Ovary (tissue), 9 donors: ENCODE data around the gene TMEM143. TPM values are rescaled to one million over a fixed set of nuclear protein-coding genes. Genes with fewer than 3 reads are reported as not detected.

ENCODE experiments used
- DNase-seq, 5 donors: peaks; one replicate each; pipeline ENCODE4 v3.0.0-alpha.2; 2019 to 2020
- H3K27ac ChIP-seq, 2 donors: fragments of 200-600 bp; one replicate each; pipeline versions ENCODE4 v1.5.1 to v1.8.0; 2019 to 2022
- H3K27me3 ChIP-seq: fragments of 200-600 bp; one replicate; pipeline ENCODE4 v1.8.0; 2022
- H3K36me3 ChIP-seq: fragments of 200-600 bp; sonication (generic); one replicate; pipeline ENCODE4 v1.5.1; 2019
- H3K4me1 ChIP-seq: one replicate; pipeline ENCODE4 v1.8.1; 2013; ENCODE audit warnings: mild to moderate bottlenecking, moderate library complexity; ENCODE audit not compliant: insufficient read depth
- H3K4me3 ChIP-seq: fragments of 200-600 bp; sonication (generic); one replicate; pipeline ENCODE4 v1.5.1; 2017
- H3K9me3 ChIP-seq, 2 donors: fragments of 200-600 bp in 1 of 2; sonication (generic) in 1 of 2; one replicate each; pipeline versions ENCODE4 v1.5.1 to v1.8.1; 2013 to 2019; ENCODE audit warnings: mild to moderate bottlenecking in 1 of 2, moderate library complexity in 1 of 2
- EP300 ChIP-seq: sonication (generic); formaldehyde crosslinking; IDR thresholded peaks from one replicate; pipeline ENCODE4 v1.6.1; 2017; ENCODE audit warnings: antibody characterized with exemption
- POLR2A ChIP-seq: fragments of 450-650 bp; IDR thresholded peaks from one replicate; pipeline ENCODE4 v1.6.1; 2017; ENCODE audit warnings: antibody characterized with exemption, mild to moderate bottlenecking, moderate library complexity
- WGBS, 3 donors: extraction: QIAGEN DNeasy Blood & Tissue Kit in 1 of 3; methylation state at CpG; one replicate each; pipeline versions ENCODE4 v1.1.5 to v1.1.7; 2013 to 2017; 5-methylcytosine and 5-hydroxymethylcytosine counted together
- intact Hi-C, 4 donors: fragments of 100-400 bp; cut with DNase I; formaldehyde crosslinking; loops; one replicate each; pipeline versions ENCODE4 v1.11.0 to v1.15.1; 2022 to 2023
- polyA plus RNA-seq, 2 donors: library from polyadenylated mRNA; stranded (reverse); fragments of 200-250 nt in 1 of 2; fragments of 350-450 nt in 1 of 2; fragmentation: Illumina TruSeq in 1 of 2; extraction: RNeasy Lipid Tissue Mini Kit (QIAGEN cat#74804) in 1 of 2; gene quantifications; one replicate each; pipeline ENCODE4 v1.2.3, GENCODE V29; 2013 to 2014
- total RNA-seq, 7 donors: library from RNA; depleted of rRNA in 2 of 7; stranded (reverse); fragments of >200 nt in 2 of 7; fragmentation: NEBNext Ultra II Directional in 3 of 7; extraction: Animal tissue kit (Norgen Biotek cat#: 25700) in 3 of 7; gene quantifications; one replicate each; pipeline versions ENCODE4 v1.1.0 to v1.2.4, GENCODE V29; 2016 to 2023
- TF ChIP-seq, protein P1 (sequence below), 3 donors: fragments of 450-650 bp in 2 of 3; fragments of 200-600 bp in 1 of 3; IDR thresholded peaks; one replicate each; pipeline versions ENCODE4 v1.5.1 to v1.8.0; 2016 to 2022; ENCODE audit warnings: antibody characterized with exemption in 3 of 3, mild to moderate bottlenecking in 1 of 3
- donor health status: DM: no; HTN: no; CAD: no; lungs with moderate emphysema.
- donor health status: DM: no; HTN: no; CAD: no.
- donor health status: Bipolar disorder and iron deficiency.
- donor health status: DM: yes; HTN: yes; CAD: no.
- donor health status: DM: no; HTN: no; CAD: no.
- donor health status: DM: yes; HTN: yes; CAD: no.

The TMEM143 gene
- total and polyA plus RNA-seq, 9 donors, result 3.3 to 9.7 (median 6.9) TPM

DNA sequence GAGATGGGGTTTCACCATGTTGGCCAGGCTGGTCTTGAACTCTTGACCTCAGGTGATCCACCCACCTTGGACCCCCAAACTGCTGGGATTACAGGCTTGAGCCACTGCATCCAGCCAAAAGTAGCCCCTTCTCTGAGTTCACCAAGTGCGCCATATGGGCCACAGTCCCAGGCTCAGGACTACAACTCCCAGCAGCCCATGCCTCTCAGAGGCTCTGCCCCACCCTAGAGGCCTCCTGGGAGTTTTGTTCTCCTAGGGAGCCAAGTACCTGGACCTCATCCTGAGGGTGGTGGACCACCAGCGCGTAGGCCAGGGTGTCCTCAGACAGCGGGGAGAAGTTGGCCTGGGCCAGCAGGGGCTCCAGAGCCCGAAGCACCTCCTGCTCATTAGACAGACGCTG, 18.8 kb downstream of the TMEM143 start:
- intact Hi-C loops, result loop anchor here in 1 of 4 donors (10.0 kb wide), 1 partner anchor 60 kb away; no protein-coding TSS in a partner anchor
- Histone ChIP-seq H3K9me3 (no peaks in the 10 kb centered on the region), H3K4me1 (peaks cover 2% of the 10 kb centered on the region), H3K36me3 (no peaks in the 10 kb centered on the region), H3K27ac (no peak overlapping the region), H3K4me3 (no peak overlapping the region), H3K27me3 (no peaks in the 10 kb centered on the region)
- TF ChIP-seq POLR2A, result no peak
- TF ChIP-seq EP300, result no peak
- TF ChIP-seq, protein P1, sequence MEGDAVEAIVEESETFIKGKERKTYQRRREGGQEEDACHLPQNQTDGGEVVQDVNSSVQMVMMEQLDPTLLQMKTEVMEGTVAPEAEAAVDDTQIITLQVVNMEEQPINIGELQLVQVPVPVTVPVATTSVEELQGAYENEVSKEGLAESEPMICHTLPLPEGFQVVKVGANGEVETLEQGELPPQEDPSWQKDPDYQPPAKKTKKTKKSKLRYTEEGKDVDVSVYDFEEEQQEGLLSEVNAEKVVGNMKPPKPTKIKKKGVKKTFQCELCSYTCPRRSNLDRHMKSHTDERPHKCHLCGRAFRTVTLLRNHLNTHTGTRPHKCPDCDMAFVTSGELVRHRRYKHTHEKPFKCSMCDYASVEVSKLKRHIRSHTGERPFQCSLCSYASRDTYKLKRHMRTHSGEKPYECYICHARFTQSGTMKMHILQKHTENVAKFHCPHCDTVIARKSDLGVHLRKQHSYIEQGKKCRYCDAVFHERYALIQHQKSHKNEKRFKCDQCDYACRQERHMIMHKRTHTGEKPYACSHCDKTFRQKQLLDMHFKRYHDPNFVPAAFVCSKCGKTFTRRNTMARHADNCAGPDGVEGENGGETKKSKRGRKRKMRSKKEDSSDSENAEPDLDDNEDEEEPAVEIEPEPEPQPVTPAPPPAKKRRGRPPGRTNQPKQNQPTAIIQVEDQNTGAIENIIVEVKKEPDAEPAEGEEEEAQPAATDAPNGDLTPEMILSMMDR (IDR thresholded peaks at IDR 0.05), result no peak
- 87 to 98% (median 92%) methylated on average over 6 of the region's 6 CpGs for WGBS, 3 donors
- no peak for DNase-seq

DNA sequence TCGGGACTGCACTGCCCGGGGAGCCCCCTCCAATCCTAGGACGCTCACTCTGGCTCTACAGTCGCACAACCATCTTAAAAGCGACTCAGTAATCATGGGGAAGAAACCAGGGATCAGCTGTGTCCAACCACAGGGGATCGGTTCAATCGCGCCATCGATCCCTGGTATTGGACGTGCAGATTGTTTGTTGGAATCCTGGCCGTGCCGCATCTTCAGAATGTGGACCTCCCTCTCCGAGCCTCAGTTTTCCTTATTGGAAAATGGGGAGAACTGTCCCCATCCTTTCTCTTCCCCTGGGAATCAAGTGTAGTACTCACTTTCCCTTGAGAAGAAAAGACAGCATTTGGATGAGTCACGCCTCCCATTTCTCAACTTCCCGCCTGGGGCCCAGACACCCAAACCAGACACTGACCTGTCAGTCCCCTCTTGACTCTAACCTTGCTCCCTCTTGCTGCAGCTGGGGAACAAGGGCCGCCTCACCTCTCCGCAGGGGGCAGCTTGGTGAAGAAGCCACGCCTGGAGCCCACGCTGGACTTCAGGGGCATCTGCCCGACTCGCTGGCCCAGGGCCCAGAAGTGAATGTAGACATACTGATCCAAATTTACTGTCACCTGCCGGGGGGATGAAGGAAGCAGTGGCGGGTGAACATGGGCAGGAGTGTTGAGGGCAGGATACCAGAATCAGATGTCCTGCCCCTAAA, 20.7 kb downstream of the TMEM143 start:
- DNase-seq, result no peak
- H3K4me1 ChIP-seq, result no peaks in the 10 kb centered on the region
- 87 to 93% (median 90%) methylated on average over 23 of the region's 23 CpGs for WGBS, 3 donors
- no peak overlapping the region for H3K4me3 ChIP-seq
- intact Hi-C loops, result loop anchor here in 1 of 4 donors (10.0 kb wide), 1 partner anchor 58 kb away; no protein-coding TSS in a partner anchor
- no peaks in the 10 kb centered on the region for H3K9me3 ChIP-seq
- H3K27me3 ChIP-seq, result no peaks in the 10 kb centered on the region
- TF ChIP-seq EP300, result no peak
- H3K27ac ChIP-seq, result no peak overlapping the region
- H3K36me3 ChIP-seq, result no peaks in the 10 kb centered on the region

DNA sequence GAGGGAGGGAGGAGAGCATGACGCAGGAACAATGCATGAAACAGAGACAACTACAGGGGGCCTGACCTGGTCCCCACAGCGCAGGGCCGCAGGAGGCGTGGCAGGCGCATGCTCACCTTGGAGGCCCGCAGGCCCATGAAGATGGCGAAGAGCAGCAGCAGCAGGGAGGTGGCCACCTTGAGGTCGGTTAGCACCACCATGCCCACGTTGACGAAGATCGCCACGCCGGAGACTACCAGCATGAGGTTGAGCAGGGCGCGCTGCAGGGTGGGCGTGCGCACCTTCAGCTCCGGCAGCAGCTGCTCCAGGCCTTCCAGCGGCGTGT, 21.4 kb downstream of the TMEM143 start:
- no peak for DNase-seq
- Histone ChIP-seq H3K9me3 (no peaks in the 10 kb centered on the region), H3K36me3 (no peaks in the 10 kb centered on the region), H3K27me3 (no peaks in the 10 kb centered on the region), H3K4me1 (no peaks in the 10 kb centered on the region), H3K4me3 (no peak overlapping the region), H3K27ac (no peak overlapping the region)
- TF ChIP-seq, protein P1 (IDR thresholded peaks at IDR 0.05), result no peak
- intact Hi-C loops, result loop anchor here in 1 of 4 donors (10.0 kb wide), 1 partner anchor 58 kb away; no protein-coding TSS in a partner anchor
- 80 to 91% (median 89%) methylated on average over 20 of the region's 20 CpGs for WGBS, 3 donors

DNA sequence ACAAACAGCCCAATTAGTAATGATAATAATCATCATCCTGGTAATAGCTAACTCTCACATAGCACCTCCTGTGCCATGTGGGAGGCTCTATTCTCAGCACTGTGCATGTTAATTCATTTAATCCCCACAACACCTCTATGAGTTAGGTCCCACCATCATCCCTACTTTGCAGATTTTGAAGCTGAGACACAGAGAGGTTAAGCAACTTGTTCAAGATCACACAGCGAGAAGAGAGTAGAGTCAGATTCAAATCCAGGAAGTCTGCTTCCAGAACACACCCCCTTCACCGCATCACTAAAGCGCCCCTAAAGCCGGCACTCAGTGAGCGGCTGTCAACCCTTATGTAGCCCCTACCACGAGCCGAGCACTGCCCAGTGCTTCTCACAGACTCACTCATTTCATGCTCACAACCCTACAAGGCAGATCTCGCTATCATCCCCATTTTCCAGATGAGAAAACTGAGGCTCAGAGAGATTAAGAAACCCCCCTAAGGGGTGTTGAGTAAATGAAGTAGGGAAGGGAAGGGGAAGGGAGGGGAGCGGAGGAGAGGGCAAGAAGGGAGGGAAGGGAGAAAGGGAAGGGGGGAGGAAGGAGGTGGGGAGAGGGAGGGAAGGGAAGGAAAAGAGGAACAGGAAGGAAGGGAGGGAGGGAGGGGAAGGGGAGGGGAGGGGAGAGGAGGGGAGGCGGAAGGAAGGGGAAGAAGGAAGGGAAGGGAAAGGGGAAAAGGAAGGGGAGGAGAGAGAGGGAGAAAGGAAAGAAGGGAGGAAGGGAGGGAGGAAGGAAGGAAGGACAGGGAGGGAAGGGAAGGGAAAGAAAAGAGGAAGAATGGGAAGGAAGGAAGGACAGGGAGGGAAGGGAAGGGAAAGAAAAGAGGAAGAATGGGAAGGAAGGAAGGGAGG, 22.0 kb downstream of the TMEM143 start:
- H3K4me3 ChIP-seq, result no peak overlapping the region
- no peak for DNase-seq
- 95 to 96% (median 95%) methylated on average over 9 to 10 of the region's 10 CpGs for WGBS, 3 donors
- intact Hi-C loops, result loop anchor here in 1 of 4 donors (10.0 kb wide), 1 partner anchor 57 kb away; no protein-coding TSS in a partner anchor
- no peaks in the 10 kb centered on the region for H3K9me3 ChIP-seq
- TF ChIP-seq, protein P1 (IDR thresholded peaks at IDR 0.05), result no peak
- TF ChIP-seq EP300 (no peak), POLR2A (no peak)
- H3K27ac ChIP-seq, result no peak overlapping the region
- H3K36me3 ChIP-seq, result no peaks in the 10 kb centered on the region
- H3K27me3 ChIP-seq, result no peaks in the 10 kb centered on the region
- H3K4me1 ChIP-seq, result no peaks in the 10 kb centered on the region
